Endothelial cell of umbilical vein (primary cell): Measurements from ENCODE around the gene IL3. TPM values are rescaled to one million over a fixed set of nuclear protein-coding genes. Genes with fewer than 3 reads are reported as not detected.

Source experiments
- BruUV-seq: library from RNA; stranded (reverse); fragments of 400-500 nt; replicated peaks from 2 replicates; lab custom pipeline; 2021; lab: Mats Ljungman, UMichigan
- CTCF ChIA-PET: fragments of 300-600, 350-600 bp; sonication (Branson Sonifier 250); formaldehyde crosslinking; loops from one replicate; lab custom pipeline; 2021; ENCODE audit warnings: antibody characterized with exemption, inconsistent platforms; lab: Charles Lee
- POLR2A ChIA-PET: fragments of 300-600, 350-600 bp; sonication (Branson Sonifier 250); formaldehyde crosslinking; loops from one replicate; lab custom pipeline; 2021; ENCODE audit warnings: antibody characterized with exemption, inconsistent platforms; lab: Charles Lee
- DNase-seq: peaks from one replicate; pipeline ENCODE4 v3.0.0-alpha.2; 2011; ENCODE audit warnings: low read depth, low spot score
- FAIRE-seq: peaks from 2 replicates; lab custom pipeline; 2011; peaks lifted over from hg19 to GRCh38; lab: Jason Lieb, UNC
- H2AFZ ChIP-seq: 2 replicates; pipeline ENCODE4 v1.6.0; 2012; ENCODE audit warnings: low read depth, low read length, control low read depth, inconsistent platforms
- H3K27ac ChIP-seq: 2 replicates; pipeline ENCODE4 v1.5.1; 2011; ENCODE audit warnings: low read depth, mild to moderate bottlenecking, control low read depth, low read length, moderate library complexity; ENCODE audit not compliant: insufficient read depth
- H3K27me3 ChIP-seq, 2 experiments: 2 replicates each; pipeline versions ENCODE4 v1.6.0 to v1.6.1; 2011; ENCODE audit warnings: low read length in 2 of 2, mixed read lengths in 1 of 2; ENCODE audit not compliant: control insufficient read depth in 2 of 2, insufficient read depth in 2 of 2
- H3K36me3 ChIP-seq, 2 experiments: 2 replicates in 1 of 2; 3 replicates in 1 of 2; pipeline ENCODE4 v1.5.1; 2011; ENCODE audit warnings: low read length in 2 of 2, mild to moderate bottlenecking in 1 of 2, moderate library complexity in 1 of 2; ENCODE audit not compliant: control insufficient read depth in 2 of 2, insufficient read depth in 2 of 2; ENCODE audit errors: extremely low read depth in 1 of 2
- H3K4me1 ChIP-seq: 3 replicates; pipeline ENCODE4 v1.5.1; 2011; ENCODE audit warnings: mild to moderate bottlenecking, low read length; ENCODE audit not compliant: control insufficient read depth, insufficient read depth; ENCODE audit errors: extremely low read depth
- H3K4me2 ChIP-seq: 2 replicates; pipeline ENCODE4 v1.6.1; 2011; ENCODE audit warnings: low read length, control low read depth, mixed read lengths; ENCODE audit not compliant: insufficient read depth
- H3K4me3 ChIP-seq, 3 experiments: fragments of 200-600 bp in 1 of 3; sonication (generic), shearing (Covaris generic) in 1 of 3; replicated peaks in 1 of 3; 2 replicates each; pipeline ENCODE4 v1.5.1; 2011 to 2016; ENCODE audit warnings: control low read depth in 3 of 3, low read length in 3 of 3, mild to moderate bottlenecking in 2 of 3, inconsistent platforms in 1 of 3, low read depth in 1 of 3, moderate library complexity in 1 of 3; ENCODE audit not compliant: insufficient read depth in 1 of 3
- H3K79me2 ChIP-seq: 2 replicates; pipeline ENCODE4 v1.6.0; 2012; ENCODE audit warnings: low read length, inconsistent platforms; ENCODE audit not compliant: control insufficient read depth, insufficient read depth
- H3K9ac ChIP-seq: replicated peaks from 2 replicates; pipeline ENCODE3; 2011; ENCODE audit warnings: low read length, control low read depth; ENCODE audit not compliant: insufficient read depth; ENCODE audit errors: extremely low read depth
- H3K9me1 ChIP-seq: replicated peaks from 3 replicates; pipeline ENCODE4 v1.6.0; 2011; ENCODE audit warnings: mild to moderate bottlenecking, low read length; ENCODE audit not compliant: control insufficient read depth, insufficient read depth; ENCODE audit errors: extremely low read depth
- H3K9me3 ChIP-seq: replicated peaks from 2 replicates; pipeline ENCODE4 v1.5.1; 2012; ENCODE audit warnings: low read length, inconsistent platforms; ENCODE audit not compliant: control insufficient read depth, insufficient read depth
- H4K20me1 ChIP-seq: replicated peaks from 2 replicates; pipeline ENCODE3; 2011; ENCODE audit warnings: mild to moderate bottlenecking, low read length; ENCODE audit not compliant: control insufficient read depth, insufficient read depth; ENCODE audit errors: extremely low read depth
- CTCF ChIP-seq, 2 donors: IDR thresholded peaks; 1 replicate in 1 of 2; 2 replicates in 1 of 2; pipeline ENCODE4 v1.5.1; 2011; ENCODE audit warnings: low read length in 2 of 2, mild to moderate bottlenecking in 2 of 2, moderate library complexity in 2 of 2, control low read depth in 1 of 2, inconsistent platforms in 1 of 2, low read depth in 1 of 2; ENCODE audit not compliant: insufficient read depth in 1 of 2; ENCODE audit errors: extremely low read depth in 1 of 2
- EZH2 ChIP-seq: IDR thresholded peaks from 2 replicates; pipeline ENCODE4 v1.6.1; 2012; ENCODE audit warnings: borderline replicate concordance, low read depth, mild to moderate bottlenecking, moderate library complexity, low read length, inconsistent platforms; ENCODE audit not compliant: severe bottlenecking
- FOS ChIP-seq: IDR thresholded peaks from 2 replicates; pipeline ENCODE4 v1.6.1; 2011; ENCODE audit warnings: mild to moderate bottlenecking, low read length, moderate library complexity, borderline replicate concordance; ENCODE audit not compliant: insufficient read depth
- GATA2 ChIP-seq: IDR thresholded peaks from 2 replicates; pipeline ENCODE4 v1.7.0; 2011; ENCODE audit warnings: low read depth, mild to moderate bottlenecking, moderate library complexity, mixed read lengths, low read length; ENCODE audit not compliant: insufficient read length, insufficient read depth
- JUN ChIP-seq: IDR thresholded peaks from 2 replicates; pipeline ENCODE4 v1.6.1; 2011; ENCODE audit warnings: borderline replicate concordance, low read depth; ENCODE audit not compliant: insufficient read length, insufficient read depth
- MAX ChIP-seq: IDR thresholded peaks from 2 replicates; pipeline ENCODE4 v1.6.1; 2011; ENCODE audit not compliant: insufficient read depth, insufficient read length
- MYC ChIP-seq: IDR thresholded peaks from one replicate; pipeline ENCODE4 v1.6.1; 2011; ENCODE audit warnings: mild to moderate bottlenecking, low read depth, low read length
- POLR2A ChIP-seq: IDR thresholded peaks from 2 replicates; pipeline ENCODE4 v1.6.1; 2012; ENCODE audit warnings: low read depth, mild to moderate bottlenecking, control low read depth, low read length
- POLR2AphosphoS5 ChIP-seq: IDR thresholded peaks from 2 replicates; pipeline ENCODE4 v1.6.1; 2012; ENCODE audit warnings: low read depth, mild to moderate bottlenecking, control low read depth, low read length, moderate library complexity; ENCODE audit not compliant: insufficient read depth
- dilution Hi-C: fragments of 300-500 bp; cut with MboI; formaldehyde crosslinking; loops from one replicate; pipeline ENCODE4 v1.15.0; 2019; ENCODE audit warnings: low sequenced_read_pairs; ENCODE audit not compliant: extremely low pct_ligation_motif_present
- intact Hi-C: fragments of 100-400 bp; cut with micrococcal nuclease; formaldehyde crosslinking; loops from one replicate; pipeline ENCODE4 v1.10.0; 2022
- polyA plus RNA-seq, 4 experiments: library from polyadenylated mRNA; depleted of rRNA in 3 of 4; stranded (reverse) in 3 of 4; unstranded in 1 of 4; fragments of >200 nt; gene quantifications; 2 replicates each; pipeline versions ENCODE4 v1.2.1 to v1.2.3, GENCODE V29; 2011 to 2012; ENCODE audit warnings: missing spikeins in 1 of 4
- total RNA-seq: library from RNA; stranded (reverse); gene quantifications from 2 replicates; pipeline ENCODE4 v1.2.3, GENCODE V29; 2021

IL3 gene
- total and polyA plus RNA-seq, 2 donors (not counting 3 experiments of a cell fraction or from before 2014, with no cell fraction given) = not detected

- H3K4me2 ChIP-seq = no peak overlapping the region
- dilution Hi-C loops = no loop called here
- H3K36me3 ChIP-seq = no peaks in the 10 kb centered on the region
- no peaks in the 10 kb centered on the region for H3K9me3 ChIP-seq
- DNase-seq (no peak), FAIRE-seq (no peak)
- no peak overlapping the region for H2AFZ ChIP-seq
- H3K9ac ChIP-seq = no peak overlapping the region
- H3K4me1 ChIP-seq = no peaks in the 10 kb centered on the region
- intact Hi-C loops = no loop called here
- no TSS peak for BruUV-seq
- H3K9me1 ChIP-seq = no peaks in the 10 kb centered on the region
- H4K20me1 ChIP-seq = no peaks in the 10 kb centered on the region
- CTCF ChIA-PET = interaction anchor here (1.1 kb wide), 1 partner anchor 10 kb away, joined by 5 read pairs; no protein-coding TSS in a partner anchor
- TF ChIP-seq POLR2A = no peak
- no peak for TF ChIP-seq MAX
- no peak for TF ChIP-seq FOS
- TF ChIP-seq JUN = no peak
- TF ChIP-seq POLR2AphosphoS5 = no peak
- TF ChIP-seq MYC = no peak
- no peak for TF ChIP-seq GATA2
- TF ChIP-seq CTCF (IDR thresholded peaks at IDR 0.05; ENCODE audit: extremely low read depth in 1 of 2, insufficient read depth in 1 of 2, low read depth in 1 of 2, low read length in 2 of 2) = no peak
- no peak for TF ChIP-seq EZH2
- no peak overlapping the region for H3K27ac ChIP-seq
- no peak overlapping the region for H3K4me3 ChIP-seq
- no peaks in the 10 kb centered on the region for H3K79me2 ChIP-seq
- peaks cover 0 to 3% of the 10 kb centered on the region in 2 experiments for H3K27me3 ChIP-seq
- POLR2A ChIA-PET = no interaction called here
These were observed 7.9 kb upstream of the IL3 start for GRCh38 chr5:132052520-132052919.
